8988T (cell line): ENCODE measurements around the gene HADHA.
A peak's percentile ranks its signal among the peaks of the same experiment; 100 is the strongest.

Source experiments
- DNase-seq: peaks from one replicate; pipeline ENCODE4 v3.0.0; 2011

The HADHA gene

DNA sequence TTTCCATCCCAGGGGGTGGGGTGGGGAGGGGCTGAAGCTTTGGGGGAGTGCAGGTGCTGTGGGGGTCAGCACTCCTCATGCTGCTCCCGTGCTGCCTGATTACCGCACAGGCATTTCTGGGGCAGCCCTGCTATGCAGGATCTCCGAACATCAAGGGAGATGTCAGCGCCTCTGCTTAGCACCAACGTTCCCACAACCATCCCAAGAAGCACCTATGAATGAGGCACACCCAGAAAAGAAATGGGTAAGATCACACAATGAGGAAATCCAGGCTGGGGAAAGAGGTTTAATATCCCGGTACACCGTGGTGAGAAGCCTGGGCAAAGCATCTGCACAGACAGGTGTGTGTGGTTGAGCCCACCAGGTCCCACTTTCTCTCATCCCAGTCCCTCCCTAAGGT, 54.1 kb downstream of the HADHA start:
- DNase-seq: no peak

DNA sequence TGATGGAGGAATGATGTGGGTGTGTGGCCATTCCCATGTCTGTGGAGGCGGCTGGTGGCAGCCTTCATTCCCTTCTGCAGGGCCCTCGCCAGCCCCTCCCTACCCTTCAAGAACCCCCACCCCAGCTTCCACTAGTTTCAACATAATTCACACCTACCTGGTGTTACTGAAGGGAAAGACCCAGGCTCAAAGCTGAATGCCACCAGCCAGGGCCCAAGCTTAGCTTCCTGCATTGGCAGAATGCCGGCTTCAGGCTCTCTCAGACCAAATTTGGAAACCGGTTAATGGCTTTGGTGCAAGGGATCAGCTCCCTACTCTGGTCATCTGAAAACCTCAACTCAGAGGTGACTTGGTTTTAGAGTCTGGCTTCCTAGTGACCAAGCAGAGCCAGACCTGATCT, 54.7 kb downstream of the HADHA start:
- no peak for DNase-seq

GRCh38 chr2:26189123-26189522, 55.3 kb downstream of the HADHA start:
- no peak for DNase-seq

DNA sequence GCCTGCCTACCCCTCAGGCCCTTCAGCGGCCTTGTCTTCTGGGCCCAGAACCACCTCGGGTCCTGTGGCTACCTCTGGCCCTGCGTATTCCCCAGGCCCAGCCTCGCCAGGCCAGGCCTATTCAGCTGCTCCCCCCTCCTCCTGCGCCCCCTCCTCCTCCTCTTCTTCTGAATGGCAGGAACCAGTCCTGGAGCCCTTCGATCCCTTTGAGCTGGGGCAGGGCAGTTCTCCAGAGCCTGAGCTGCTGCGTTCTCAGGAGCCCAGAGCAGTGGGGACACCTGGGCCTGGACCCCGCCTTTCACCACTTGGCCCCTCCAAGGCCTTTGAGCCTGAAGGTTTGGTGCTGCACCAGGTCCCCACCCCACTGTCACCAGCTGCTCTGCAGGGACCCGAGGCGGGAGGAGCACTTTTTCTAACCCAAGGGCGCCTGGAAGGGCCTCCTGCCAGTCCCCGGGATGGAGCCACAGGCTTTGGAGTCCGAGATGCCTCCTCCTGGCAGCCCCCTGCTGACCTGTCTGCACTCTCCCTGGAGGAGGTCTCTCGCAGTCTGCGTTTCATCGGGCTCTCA, 56.8 kb downstream of the HADHA start:
- no peak for DNase-seq

- no peak for DNase-seq
These were observed 57.3 kb downstream of the HADHA start for GRCh38 chr2:26187114-26187513.

GRCh38 chr2:26185954-26186770, 58.3 kb downstream of the HADHA start:
- peak; percentile 32 for DNase-seq

- no peak for DNase-seq
These were observed 59.0 kb downstream of the HADHA start for GRCh38 chr2:26185304-26185928.

GRCh38 chr2:26184555-26185303, 59.7 kb downstream of the HADHA start:
- peak; percentile 99 for DNase-seq

- DNase-seq: peak; percentile 27
These were observed 60.3 kb downstream of the HADHA start for GRCh38 chr2:26184121-26184520.

GRCh38 chr2:26182887-26183630, 61.4 kb downstream of the HADHA start:
- no peak for DNase-seq

GRCh38 chr2:26182441-26182840, 62.0 kb downstream of the HADHA start:
- peak; percentile 36 for DNase-seq

DNA sequence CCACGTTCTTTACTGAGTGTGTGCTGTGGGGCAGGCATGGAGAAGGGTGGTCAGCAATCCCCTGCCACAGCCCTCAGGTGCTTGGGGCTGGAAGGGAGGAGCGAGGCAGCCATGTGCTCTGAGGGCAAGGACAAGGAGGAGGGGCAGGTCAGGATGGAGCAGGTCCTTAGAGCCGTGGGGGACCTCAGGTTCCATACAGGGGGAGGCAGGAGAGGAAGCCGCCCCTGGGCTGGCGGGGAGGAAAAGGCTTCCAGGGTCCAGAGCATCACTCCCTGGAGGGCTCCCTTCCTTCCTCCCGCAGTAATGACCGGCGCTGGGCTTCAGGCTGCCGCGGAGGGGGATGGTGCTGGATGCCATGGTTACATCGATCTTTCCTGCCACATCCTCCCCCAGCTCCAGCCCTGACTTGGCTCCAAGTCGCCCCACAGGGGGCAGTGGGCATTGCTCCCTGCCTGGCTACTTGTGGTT, 65.0 kb downstream of the HADHA start:
- peak; percentile 33 for DNase-seq

GRCh38 chr2:26178746-26179436, 65.5 kb downstream of the HADHA start:
- DNase-seq: peak; percentile 72

DNA sequence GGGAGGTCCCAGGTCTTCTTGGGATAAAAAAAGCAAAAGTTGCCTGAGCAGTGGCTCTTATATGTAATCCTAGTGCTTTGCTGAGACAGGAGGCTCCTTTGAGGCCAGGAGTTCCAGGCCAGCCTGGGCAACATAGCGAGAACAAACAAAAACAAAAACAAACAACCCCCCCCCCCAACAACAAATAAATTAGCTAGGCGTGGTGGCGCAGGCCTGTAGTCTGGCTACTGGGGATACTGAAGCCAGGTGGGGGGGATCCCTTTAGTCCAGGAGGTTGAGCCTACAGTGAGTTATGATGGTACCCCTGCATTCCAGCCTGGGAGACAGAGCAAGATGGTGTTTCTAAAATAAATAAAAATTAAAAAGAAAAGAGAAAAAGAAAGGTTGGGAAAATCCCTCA, 66.2 kb downstream of the HADHA start:
- no peak for DNase-seq

DNA sequence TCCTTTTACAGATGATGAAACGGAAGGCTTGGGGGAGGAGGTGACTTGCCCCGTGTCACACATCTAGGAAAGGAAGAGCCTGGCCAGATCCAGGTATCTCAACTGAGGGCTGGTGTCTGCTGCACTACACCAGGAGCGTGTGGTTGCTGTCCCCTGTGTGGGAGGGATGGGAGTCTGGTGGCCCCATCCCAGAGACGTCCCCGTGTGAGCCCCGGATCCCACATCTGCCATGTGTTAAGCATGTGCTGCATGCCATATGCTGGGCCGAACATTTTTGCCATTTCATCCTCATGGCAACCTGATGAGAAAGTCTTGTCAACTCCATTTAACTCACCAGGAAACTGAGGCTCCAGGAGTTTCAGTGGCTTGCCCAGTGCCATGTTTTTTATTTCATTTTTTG, 67.3 kb downstream of the HADHA start:
- peak; percentile 38 for DNase-seq

DNA sequence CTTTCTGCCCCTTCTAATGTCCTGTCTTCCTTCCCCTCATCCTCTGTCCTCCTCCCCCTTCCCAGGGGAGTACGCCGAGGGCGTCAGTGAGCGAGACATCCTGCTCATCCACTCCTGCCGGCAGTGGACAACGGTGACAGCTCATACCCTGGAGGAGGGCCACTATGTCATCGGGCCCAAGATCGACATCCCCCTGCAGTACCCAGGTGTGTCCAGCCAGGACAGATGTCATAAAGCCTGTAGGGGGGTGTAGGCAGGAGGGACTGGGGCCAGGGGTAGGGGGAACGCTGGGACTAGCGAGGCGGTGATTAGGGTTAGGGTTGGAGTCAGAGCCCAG, 68.2 kb downstream of the HADHA start:
- peak; percentile 33 for DNase-seq

GRCh38 chr2:26175466-26176278, 68.8 kb downstream of the HADHA start:
- DNase-seq: peak; percentile 45

GRCh38 chr2:26174691-26175465, 69.6 kb downstream of the HADHA start:
- peak; percentile 31 for DNase-seq

DNA sequence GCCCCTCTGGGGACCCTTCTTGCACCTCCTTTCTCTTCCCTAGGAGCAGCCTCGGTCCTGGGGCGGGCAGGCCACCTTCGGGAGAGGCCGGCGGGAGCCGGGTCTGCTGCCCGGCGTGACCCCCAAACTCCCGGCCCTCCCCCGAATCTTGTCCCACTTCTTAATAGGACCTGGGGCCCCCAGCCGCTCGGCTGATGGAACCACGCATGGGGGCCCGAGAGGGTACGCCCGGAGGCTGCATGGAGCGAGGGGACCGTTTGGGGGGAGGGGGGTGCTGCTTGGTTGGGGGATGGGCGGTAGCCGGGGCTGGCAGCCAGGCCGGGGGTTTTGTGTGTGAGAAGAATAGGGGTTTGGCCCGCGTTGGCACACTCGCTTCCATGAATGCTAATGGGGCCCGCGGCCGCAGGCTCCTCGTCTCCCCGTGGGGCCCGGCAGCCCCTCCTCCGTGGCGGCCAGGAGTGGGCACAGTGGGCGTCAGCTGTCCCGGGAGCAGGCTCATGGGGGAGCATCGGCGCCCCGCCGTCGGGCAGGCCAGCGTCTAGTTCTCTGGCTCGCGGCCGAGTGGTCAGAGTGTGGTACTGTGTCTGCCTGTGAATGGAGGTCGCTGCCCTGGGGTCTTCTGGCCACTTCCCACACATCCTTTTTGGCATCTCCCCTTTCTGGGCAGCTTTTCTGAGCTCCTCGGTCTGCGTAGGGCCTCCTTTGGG, 70.5 kb downstream of the HADHA start:
- DNase-seq: peak; percentile 35
